H1 (cell line): ENCODE results near the gene LOC128125822.

Source experiments
- ATF3 ChIP-seq: IDR thresholded peaks from 2 replicates; pipeline ENCODE4 v1.6.1; 2011; ENCODE audit warnings: low read depth, mild to moderate bottlenecking, low read length; ENCODE audit not compliant: insufficient read depth
- CTCF ChIP-seq, 3 experiments: IDR thresholded peaks; 1 replicate in 2 of 3; 2 replicates in 1 of 3; pipeline versions ENCODE4 v1.5.1 to v1.6.1; 2011; ENCODE audit warnings: low read length in 3 of 3, mild to moderate bottlenecking in 3 of 3, inconsistent platforms in 2 of 3, low read depth in 1 of 3, moderate library complexity in 1 of 3; ENCODE audit not compliant: insufficient read depth in 1 of 3; ENCODE audit errors: control extremely low read depth in 1 of 3
- JUN ChIP-seq: IDR thresholded peaks from 2 replicates; pipeline ENCODE4 v1.6.1; 2011; ENCODE audit warnings: low read depth, mild to moderate bottlenecking, improper control_type of control experiment, low read length
- KDM1A ChIP-seq: fragments of 200-600, 300-600 bp; sonication (generic); IDR thresholded peaks from 2 replicates; pipeline ENCODE4 v1.7.1; 2016; ENCODE audit warnings: mild to moderate bottlenecking, low read length, borderline replicate concordance
- KDM5A ChIP-seq: fragments of 200-600 bp; IDR thresholded peaks from 2 replicates; pipeline ENCODE4 v1.7.1; 2012; ENCODE audit warnings: mild to moderate bottlenecking, low read length, inconsistent platforms, mixed read lengths
- MAFK ChIP-seq: IDR thresholded peaks from 2 replicates; pipeline ENCODE4 v1.6.1; 2012; ENCODE audit warnings: low read depth, mild to moderate bottlenecking, improper control_type of control experiment, low read length
- POLR2A ChIP-seq, 2 experiments: IDR thresholded peaks; 1 replicate in 1 of 2; 2 replicates in 1 of 2; pipeline ENCODE4 v1.6.1; 2011; ENCODE audit warnings: low read depth in 2 of 2, low read length in 2 of 2, mild to moderate bottlenecking in 2 of 2; ENCODE audit errors: control extremely low read depth in 1 of 2
- POU5F1 ChIP-seq: IDR thresholded peaks from 2 replicates; pipeline ENCODE4 v1.6.1; 2011; ENCODE audit warnings: low read depth, mild to moderate bottlenecking, low read length, moderate library complexity
- RAD21 ChIP-seq, 2 experiments: IDR thresholded peaks in 1 of 2; conservative IDR thresholded peaks in 1 of 2; 2 replicates each; pipeline ENCODE4 v1.6.1; 2011; ENCODE audit warnings: low read depth in 2 of 2, low read length in 2 of 2, improper control_type of control experiment in 1 of 2, inconsistent platforms in 1 of 2, mild to moderate bottlenecking in 1 of 2, moderate library complexity in 1 of 2
- TF ChIP-seq, protein P1 (sequence below): IDR thresholded peaks from 2 replicates; pipeline ENCODE4 v1.6.1; 2011; ENCODE audit warnings: low read length, improper control_type of control experiment

GRCh38 chr6:63573076-63573898 lies 1.0 kb downstream of the LOC128125822 start:
- TF ChIP-seq POLR2A (IDR thresholded peaks at IDR 0.05; ENCODE audit: control extremely low read depth in 1 of 2, low read depth in 2 of 2, low read length in 2 of 2) = peak; percentile 93 to 98
- no peak for TF ChIP-seq RAD21 (IDR thresholded peaks at IDR 0.05 in 1 of 2, conservative IDR thresholded peaks at IDR 0.05 in 1 of 2; ENCODE audit: low read depth in 2 of 2, low read length in 2 of 2)
- no peak for TF ChIP-seq CTCF (IDR thresholded peaks at IDR 0.05; ENCODE audit: control extremely low read depth in 1 of 3, insufficient read depth in 1 of 3, low read depth in 1 of 3, low read length in 3 of 3)
- TF ChIP-seq, protein P1, sequence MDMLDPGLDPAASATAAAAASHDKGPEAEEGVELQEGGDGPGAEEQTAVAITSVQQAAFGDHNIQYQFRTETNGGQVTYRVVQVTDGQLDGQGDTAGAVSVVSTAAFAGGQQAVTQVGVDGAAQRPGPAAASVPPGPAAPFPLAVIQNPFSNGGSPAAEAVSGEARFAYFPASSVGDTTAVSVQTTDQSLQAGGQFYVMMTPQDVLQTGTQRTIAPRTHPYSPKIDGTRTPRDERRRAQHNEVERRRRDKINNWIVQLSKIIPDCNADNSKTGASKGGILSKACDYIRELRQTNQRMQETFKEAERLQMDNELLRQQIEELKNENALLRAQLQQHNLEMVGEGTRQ = no peak; the same call in none of the 2 replicates
- TF ChIP-seq KDM1A = no peak
- no peak for TF ChIP-seq POU5F1
- TF ChIP-seq ATF3 = no peak
- TF ChIP-seq KDM5A = no peak
- TF ChIP-seq JUN = no peak
- TF ChIP-seq MAFK = no peak
